ENCODE results near the gene PRRT2.
"Not testable (repeated sequence)": the region's sequence is repeated elsewhere in the genome, so short reads cannot be mapped to it uniquely, and the experiment has no call there.

PRRT2 gene

GRCh38 chr16:29812754-29813643 lies 1.0 kb downstream of the PRRT2 start:
- no peak for DNase-seq

- no peak for DNase-seq
Measured at GRCh38 chr16:29813644-29814562, 1.9 kb downstream of the PRRT2 start.

GRCh38 chr16:29814592-29814991 lies 2.6 kb downstream of the PRRT2 start:
- DNase-seq = no peak

DNA sequence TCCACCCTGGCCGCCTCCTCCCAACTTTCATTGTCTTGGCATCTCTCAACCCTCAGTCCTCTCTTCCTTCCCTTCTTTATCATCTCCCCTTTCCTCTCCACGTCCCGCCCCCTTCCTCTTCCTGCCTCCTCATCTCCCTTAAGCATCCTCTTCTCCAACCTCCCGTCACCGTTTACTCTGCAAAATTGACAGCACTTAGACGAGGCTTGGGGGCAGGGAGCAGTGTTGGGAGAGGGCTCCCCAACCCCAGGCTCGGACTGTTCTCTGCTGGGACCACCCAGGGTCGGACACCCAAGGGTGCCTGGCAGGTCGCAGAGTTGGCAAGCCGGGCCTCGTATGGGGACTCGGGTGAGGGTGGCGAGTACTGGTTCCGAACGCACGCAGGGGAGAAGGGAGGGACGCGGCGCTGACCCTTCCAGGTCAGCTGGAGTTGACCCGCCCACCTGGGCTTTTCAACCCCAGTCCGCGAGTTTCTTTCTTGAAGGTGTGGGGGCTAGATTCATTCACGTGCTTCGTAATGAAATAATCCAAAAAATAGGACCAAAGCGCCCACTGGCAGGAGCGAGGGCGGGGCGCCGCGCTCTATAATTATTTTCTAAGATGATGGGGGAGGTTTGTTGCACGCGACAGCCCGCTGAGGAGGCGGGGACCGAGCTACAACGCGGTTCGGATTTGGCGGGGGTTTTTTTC lies 3.2 kb downstream of the PRRT2 start:
- DNase-seq = no peak

- peak; percentile 94 for DNase-seq
Measured at GRCh38 chr16:29815793-29816693, 4.0 kb downstream of the PRRT2 start, which contains the start of gene PAGR1. TSS of gene PAGR1 (plus strand) at chr16:29816152. CDS start at chr16:29816526, 374 bp downstream.

DNA sequence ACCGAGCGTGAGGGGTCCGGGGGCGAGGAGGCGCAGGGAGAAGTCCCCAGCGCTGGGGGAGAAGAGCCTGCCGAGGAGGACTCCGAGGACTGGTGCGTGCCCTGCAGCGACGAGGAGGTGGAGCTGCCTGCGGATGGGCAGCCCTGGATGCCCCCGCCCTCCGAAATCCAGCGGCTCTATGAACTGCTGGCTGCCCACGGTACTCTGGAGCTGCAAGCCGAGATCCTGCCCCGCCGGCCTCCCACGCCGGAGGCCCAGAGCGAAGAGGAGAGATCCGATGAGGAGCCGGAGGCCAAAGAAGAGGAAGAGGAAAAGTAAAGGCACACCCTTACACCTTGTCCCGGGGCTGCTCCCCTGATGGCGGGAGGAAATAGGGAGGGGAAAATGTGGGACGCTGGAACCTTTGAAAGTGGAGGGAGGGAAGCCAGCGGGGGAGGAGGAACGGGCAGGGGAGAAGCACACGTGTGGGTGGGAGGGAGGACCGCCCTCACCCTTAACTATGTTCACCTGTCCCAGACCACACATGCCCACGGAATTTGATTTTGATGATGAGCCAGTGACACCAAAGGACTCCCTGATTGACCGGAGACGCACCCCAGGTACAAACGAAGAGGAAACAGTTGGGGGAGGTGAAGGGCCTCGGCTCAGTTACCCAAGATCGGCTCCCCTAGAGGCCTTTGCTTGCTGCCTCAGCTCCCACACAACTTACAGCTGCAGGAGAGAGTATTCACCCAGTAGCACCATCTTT lies 4.9 kb downstream of the PRRT2 start:
- no peak for DNase-seq

DNA sequence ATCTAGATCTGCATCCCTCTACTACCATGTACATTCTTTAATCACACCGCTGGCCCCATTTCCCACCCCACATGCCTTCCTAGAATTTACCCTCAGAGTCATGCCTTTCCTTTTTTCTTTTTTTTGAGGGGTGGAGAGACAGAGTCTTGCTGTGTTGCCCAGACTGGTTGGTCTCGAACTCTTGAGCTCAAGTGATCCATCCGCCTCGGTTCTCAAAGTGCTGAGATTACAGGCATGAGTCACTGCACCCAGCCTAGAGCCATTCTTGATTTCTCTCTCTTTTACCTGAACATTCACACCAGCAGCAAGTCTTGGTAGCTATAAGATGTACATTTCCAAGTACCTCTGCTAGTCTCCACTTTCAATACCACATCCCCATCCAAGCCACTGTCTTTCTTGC lies 6.1 kb downstream of the PRRT2 start:
- no peak for DNase-seq

- no peak for DNase-seq
Measured at GRCh38 chr16:29819506-29819905, 7.5 kb downstream of the PRRT2 start.

GRCh38 chr16:29820271-29820701 lies 8.3 kb downstream of the PRRT2 start, which contains the start of gene MVP:
TSS of gene MVP (plus strand) at chr16:29820462. CDS start at chr16:29830550, 10,088 bp downstream.
- no peak for DNase-seq

- no peak for DNase-seq
Measured at GRCh38 chr16:29820730-29821642, 9.0 kb downstream of the PRRT2 start.

- no peak for DNase-seq
Measured at GRCh38 chr16:29821643-29822115, 9.7 kb downstream of the PRRT2 start.

DNA sequence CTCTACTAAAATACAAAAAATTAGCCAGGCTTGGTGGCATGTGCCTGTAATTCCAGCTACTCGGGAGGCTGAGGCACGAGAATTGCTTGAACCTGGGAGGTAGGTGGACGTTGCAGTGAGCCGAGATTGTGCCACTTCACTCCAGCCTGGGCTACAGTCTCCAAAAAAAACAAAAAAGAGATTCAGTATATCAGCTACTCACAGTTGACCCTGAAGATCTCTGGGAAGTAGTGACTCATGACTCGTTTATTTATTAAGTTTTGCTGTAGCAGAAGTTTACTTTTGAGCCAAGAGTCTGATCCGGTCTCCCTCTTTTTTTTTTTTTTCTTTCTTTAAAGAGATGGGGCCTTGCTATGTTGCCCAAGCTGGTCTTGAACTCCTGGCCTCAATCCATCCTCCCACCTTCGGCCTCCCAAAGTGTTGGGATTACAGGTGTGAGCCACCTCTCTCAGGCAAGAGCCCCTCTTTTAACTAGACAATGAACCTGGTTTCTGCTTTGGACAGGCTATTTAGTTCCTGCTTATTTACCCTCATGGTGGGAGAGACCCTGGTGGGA lies 12.7 kb downstream of the PRRT2 start:
- DNase-seq = no peak

- DNase-seq = no peak
Measured at GRCh38 chr16:29825145-29826044, 13.4 kb downstream of the PRRT2 start.

DNA sequence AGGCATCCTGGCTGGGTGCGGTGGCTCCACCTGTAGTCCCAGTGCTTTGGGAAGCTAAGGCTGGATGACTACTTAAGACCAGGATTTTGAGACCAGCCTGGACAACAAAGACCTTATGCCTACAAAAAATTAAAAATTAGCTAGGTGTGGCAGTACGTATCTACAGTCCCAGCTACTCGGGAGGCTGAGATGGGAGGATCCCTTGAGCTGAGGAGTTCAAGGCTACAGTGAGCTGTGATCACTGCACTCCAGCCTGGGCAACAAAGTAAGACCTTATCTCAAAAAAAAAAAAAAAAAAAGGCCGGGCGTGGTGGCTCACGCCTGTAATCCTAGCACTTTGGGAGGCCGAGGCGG lies 14.3 kb downstream of the PRRT2 start:
- DNase-seq = no peak

GRCh38 chr16:29830774-29831173 lies 18.8 kb downstream of the PRRT2 start:
- DNase-seq = no peak

DNA sequence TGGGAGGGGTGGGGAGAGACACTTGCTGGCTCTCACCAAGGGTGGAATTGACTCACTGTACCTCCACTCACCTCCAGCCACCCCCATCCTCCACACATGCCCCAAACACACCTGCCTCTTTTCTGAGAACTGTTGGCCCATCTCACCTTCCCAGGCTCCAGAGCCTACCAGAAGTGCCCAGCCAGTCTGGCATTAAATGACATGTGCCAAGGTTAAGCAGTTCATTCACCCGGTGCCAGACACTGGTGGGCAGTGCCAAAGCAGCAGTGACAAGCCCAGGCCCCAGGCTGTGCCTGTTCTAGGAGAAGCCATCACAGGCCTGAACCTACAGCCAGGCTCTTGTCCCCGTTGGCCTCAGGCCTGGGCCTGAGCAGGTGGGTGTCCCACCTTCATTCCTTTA lies 19.5 kb downstream of the PRRT2 start:
- no peak for DNase-seq

DNA sequence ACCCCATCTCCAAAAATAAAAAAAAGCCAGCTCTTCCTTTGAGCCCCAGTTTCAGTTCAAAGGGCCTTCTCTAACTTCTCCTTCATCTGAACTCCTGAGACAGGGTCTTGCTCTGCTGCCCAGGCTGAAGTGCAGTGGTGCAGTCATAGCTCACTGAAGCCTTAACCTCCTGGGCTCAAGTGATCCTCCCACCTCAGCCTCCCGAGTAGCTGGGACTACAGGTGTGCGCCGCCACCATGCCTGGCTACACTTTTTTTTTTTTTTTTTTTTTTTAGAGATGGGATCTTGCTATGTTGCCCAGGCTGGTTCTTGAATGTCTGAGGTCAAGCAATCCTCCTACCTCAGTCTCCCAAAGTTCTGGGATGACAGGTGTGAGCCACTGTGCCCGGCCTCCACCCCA lies 21.2 kb downstream of the PRRT2 start:
- DNase-seq = not testable (repeated sequence)

- DNase-seq = no peak
Measured at GRCh38 chr16:29834079-29834478, 22.1 kb downstream of the PRRT2 start.
